C4-2B (cell line): ENCODE measurements around the gene OLA1.

Experiments used
- ZFX ChIP-seq: fragments of 450-650 bp; IDR thresholded peaks from 2 replicates; pipeline ENCODE4 v1.6.1; 2017
- TF ChIP-seq, protein P1 (sequence below): fragments of 450-650 bp; conservative IDR thresholded peaks from 2 replicates; pipeline ENCODE4 v1.5.1; 2017; ENCODE audit warnings: mild to moderate bottlenecking

DNA sequence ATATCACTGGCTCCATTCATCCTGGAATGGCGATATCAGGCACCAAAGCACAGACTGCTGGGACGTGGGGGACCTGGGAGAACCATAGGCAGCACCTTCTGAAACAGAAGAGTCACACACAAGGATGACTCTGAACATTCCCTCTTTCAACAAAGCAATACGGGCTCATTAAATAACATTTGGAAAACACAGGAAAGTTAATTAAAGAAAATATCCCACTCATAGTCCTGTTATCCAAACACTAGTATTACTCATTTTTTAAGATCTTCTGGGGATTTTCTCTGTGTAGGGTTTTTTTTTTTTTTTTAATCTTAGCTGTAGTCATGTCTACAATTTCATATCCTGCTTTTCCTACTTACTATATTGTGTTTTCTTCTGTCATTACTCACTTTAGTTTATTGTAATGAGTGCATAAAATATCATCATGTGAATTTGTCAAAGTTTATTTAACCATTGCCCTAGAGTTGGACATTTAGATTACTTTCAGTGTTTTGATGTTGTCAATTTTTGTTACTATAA, 213.2 kb downstream of the OLA1 start:
- TF ChIP-seq, protein P1, sequence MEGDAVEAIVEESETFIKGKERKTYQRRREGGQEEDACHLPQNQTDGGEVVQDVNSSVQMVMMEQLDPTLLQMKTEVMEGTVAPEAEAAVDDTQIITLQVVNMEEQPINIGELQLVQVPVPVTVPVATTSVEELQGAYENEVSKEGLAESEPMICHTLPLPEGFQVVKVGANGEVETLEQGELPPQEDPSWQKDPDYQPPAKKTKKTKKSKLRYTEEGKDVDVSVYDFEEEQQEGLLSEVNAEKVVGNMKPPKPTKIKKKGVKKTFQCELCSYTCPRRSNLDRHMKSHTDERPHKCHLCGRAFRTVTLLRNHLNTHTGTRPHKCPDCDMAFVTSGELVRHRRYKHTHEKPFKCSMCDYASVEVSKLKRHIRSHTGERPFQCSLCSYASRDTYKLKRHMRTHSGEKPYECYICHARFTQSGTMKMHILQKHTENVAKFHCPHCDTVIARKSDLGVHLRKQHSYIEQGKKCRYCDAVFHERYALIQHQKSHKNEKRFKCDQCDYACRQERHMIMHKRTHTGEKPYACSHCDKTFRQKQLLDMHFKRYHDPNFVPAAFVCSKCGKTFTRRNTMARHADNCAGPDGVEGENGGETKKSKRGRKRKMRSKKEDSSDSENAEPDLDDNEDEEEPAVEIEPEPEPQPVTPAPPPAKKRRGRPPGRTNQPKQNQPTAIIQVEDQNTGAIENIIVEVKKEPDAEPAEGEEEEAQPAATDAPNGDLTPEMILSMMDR: no peak
- TF ChIP-seq ZFX: no peak
